ENCODE data around the gene ZNF385D. TPM values are rescaled to one million over a fixed set of nuclear protein-coding genes. Genes with fewer than 3 reads are reported as not detected.
"Not testable (repeated sequence)": the region's sequence is repeated elsewhere in the genome, so short reads cannot be mapped to it uniquely, and the experiment has no call there.

The ZNF385D gene
- total RNA-seq, 1 experiment from 2014 or later, result 13.0 TPM

DNA sequence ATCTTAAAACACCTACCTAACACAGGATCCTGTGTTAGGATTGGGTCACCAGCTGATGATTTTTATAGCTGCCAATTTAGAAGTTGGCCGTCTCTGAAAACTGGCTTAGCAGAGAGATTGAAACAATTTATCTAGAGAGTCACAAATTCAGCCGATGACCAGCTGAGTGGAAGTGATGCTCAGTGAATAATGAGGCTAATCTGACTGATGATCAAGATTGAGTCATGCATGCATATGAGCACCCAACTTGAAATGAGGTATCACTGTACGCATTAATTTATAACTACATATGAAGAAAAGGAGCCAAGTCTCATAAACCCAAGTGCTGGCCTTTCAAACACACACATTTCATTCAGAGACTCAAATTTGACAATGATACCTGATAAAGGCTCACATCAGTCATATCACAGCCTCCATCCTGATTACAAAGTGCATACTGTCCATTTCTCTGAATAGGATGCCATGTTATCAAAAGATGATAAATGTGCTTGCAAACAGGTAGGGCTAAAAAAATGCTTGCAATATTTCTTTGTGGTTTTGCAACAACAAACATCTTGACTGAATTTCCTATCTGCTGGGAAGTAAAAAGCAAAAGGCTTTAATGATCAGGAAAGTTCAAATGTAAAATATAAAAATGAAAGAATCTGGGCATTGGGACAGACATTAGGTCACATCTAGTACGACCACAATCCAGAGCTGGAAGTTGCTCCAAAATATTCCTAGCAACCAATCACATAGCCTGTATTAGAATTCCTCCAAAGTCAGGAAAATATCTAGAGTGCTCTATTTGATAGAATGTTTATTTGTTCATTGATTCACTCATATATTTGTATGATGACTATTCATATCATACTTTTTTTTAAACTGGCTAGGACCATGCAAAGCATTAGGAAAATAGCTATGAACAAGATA, 264.7 kb downstream of the ZNF385D start:
- BruUV-seq (replicated peaks); H3K27ac ChIP-seq (ENCODE audit: low read length); in situ Hi-C loops (cut with HindIII; ENCODE audit: low pct_unique_long_range_greater_than_20kb, low sequenced_read_pairs); H3K9me3 ChIP-seq (ENCODE audit: control insufficient read depth, insufficient read depth, low read depth, low read length); H3K36me3 ChIP-seq (ENCODE audit: control insufficient read depth, insufficient read depth, low read length); intact Hi-C loops (cut with micrococcal nuclease; ENCODE audit: unreplicated experiment); ATAC-seq; CTCF ChIA-PET; H3K4me3 ChIP-seq (ENCODE audit: low read depth in 2 of 2, low read length in 2 of 2); H3K27me3 ChIP-seq (ENCODE audit: control insufficient read depth, insufficient read depth, low read length); H3K4me1 ChIP-seq (ENCODE audit: control insufficient read depth, insufficient read depth, low read length); POLR2A ChIA-PET; DNase-seq (ENCODE audit: low read depth, low spot score): not testable (repeated sequence)

DNA sequence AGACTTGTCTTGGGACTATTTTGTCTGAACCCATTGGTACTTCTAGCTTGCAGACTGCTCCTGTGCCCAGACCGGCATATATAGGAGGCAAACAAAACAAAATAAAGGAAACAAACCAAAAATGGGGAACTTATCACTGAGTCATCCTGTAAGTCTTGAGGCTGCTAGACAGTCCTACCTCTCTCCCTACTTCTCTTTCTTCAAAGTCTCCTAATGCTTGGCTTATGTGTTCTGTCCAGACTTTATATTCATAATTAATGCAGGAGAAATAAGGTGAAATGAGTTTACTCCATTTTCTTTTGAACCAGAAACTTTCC, 266.2 kb downstream of the ZNF385D start:
- in situ Hi-C loops (cut with HindIII; ENCODE audit: low pct_unique_long_range_greater_than_20kb, low sequenced_read_pairs), result no loop called here
- POLR2A ChIA-PET, result no interaction called here

More for the DNA sequence above, 266.2 kb downstream of the ZNF385D start:
- Histone ChIP-seq H3K27me3 (ENCODE audit: control insufficient read depth, insufficient read depth, low read length) (no peaks in the 10 kb centered on the region), H3K4me3 (ENCODE audit: low read depth in 2 of 2, low read length in 2 of 2) (no peak overlapping the region), H3K36me3 (ENCODE audit: control insufficient read depth, insufficient read depth, low read length) (no peaks in the 10 kb centered on the region), H3K4me1 (ENCODE audit: control insufficient read depth, insufficient read depth, low read length) (no peaks in the 10 kb centered on the region), H3K27ac (ENCODE audit: low read length) (no peak overlapping the region), H3K9me3 (ENCODE audit: control insufficient read depth, insufficient read depth, low read depth, low read length) (no peaks in the 10 kb centered on the region)
- CTCF ChIA-PET, result no interaction called here
- TF ChIP-seq POLR2AphosphoS5 (IDR thresholded peaks at IDR 0.05; ENCODE audit: low read depth, low read length) (no peak), TCF7L2 (IDR thresholded peaks at IDR 0.05; ENCODE audit: low read depth, low read length) (no peak), SIN3A (IDR thresholded peaks at IDR 0.05; ENCODE audit: borderline replicate concordance, insufficient read depth, low read depth, low read length) (no peak)
- TF ChIP-seq, protein P1, sequence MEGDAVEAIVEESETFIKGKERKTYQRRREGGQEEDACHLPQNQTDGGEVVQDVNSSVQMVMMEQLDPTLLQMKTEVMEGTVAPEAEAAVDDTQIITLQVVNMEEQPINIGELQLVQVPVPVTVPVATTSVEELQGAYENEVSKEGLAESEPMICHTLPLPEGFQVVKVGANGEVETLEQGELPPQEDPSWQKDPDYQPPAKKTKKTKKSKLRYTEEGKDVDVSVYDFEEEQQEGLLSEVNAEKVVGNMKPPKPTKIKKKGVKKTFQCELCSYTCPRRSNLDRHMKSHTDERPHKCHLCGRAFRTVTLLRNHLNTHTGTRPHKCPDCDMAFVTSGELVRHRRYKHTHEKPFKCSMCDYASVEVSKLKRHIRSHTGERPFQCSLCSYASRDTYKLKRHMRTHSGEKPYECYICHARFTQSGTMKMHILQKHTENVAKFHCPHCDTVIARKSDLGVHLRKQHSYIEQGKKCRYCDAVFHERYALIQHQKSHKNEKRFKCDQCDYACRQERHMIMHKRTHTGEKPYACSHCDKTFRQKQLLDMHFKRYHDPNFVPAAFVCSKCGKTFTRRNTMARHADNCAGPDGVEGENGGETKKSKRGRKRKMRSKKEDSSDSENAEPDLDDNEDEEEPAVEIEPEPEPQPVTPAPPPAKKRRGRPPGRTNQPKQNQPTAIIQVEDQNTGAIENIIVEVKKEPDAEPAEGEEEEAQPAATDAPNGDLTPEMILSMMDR (IDR thresholded peaks at IDR 0.05), result no peak
- TF ChIP-seq, protein P2, sequence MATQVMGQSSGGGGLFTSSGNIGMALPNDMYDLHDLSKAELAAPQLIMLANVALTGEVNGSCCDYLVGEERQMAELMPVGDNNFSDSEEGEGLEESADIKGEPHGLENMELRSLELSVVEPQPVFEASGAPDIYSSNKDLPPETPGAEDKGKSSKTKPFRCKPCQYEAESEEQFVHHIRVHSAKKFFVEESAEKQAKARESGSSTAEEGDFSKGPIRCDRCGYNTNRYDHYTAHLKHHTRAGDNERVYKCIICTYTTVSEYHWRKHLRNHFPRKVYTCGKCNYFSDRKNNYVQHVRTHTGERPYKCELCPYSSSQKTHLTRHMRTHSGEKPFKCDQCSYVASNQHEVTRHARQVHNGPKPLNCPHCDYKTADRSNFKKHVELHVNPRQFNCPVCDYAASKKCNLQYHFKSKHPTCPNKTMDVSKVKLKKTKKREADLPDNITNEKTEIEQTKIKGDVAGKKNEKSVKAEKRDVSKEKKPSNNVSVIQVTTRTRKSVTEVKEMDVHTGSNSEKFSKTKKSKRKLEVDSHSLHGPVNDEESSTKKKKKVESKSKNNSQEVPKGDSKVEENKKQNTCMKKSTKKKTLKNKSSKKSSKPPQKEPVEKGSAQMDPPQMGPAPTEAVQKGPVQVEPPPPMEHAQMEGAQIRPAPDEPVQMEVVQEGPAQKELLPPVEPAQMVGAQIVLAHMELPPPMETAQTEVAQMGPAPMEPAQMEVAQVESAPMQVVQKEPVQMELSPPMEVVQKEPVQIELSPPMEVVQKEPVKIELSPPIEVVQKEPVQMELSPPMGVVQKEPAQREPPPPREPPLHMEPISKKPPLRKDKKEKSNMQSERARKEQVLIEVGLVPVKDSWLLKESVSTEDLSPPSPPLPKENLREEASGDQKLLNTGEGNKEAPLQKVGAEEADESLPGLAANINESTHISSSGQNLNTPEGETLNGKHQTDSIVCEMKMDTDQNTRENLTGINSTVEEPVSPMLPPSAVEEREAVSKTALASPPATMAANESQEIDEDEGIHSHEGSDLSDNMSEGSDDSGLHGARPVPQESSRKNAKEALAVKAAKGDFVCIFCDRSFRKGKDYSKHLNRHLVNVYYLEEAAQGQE (IDR thresholded peaks at IDR 0.05; ENCODE audit: insufficient read depth in 1 of 2, low read depth in 2 of 2, low read length in 1 of 2), result no peak
- intact Hi-C loops (cut with micrococcal nuclease; ENCODE audit: unreplicated experiment), result no loop called here
- BruUV-seq (replicated peaks), result no TSS peak
- ATAC-seq (no peak), DNase-seq (ENCODE audit: low read depth, low spot score) (no peak)
